SU-DHL-6 (cell line): ENCODE data around the gene RANBP17.

ENCODE experiments used
- CTCF ChIP-seq: fragments of 200-600 bp; sonication (generic); IDR thresholded peaks from one replicate; pipeline ENCODE4 v1.5.1; 2017; ENCODE audit warnings: antibody characterized with exemption, mild to moderate bottlenecking, low read length, moderate library complexity; ENCODE audit not compliant: insufficient read depth, poor library complexity, severe bottlenecking
- EZH2phosphoT487 ChIP-seq: fragments of 200-600 bp; sonication (generic), shearing (Covaris generic); conservative IDR thresholded peaks from 2 replicates; pipeline ENCODE4 v1.6.1; 2018; ENCODE audit warnings: mild to moderate bottlenecking, antibody characterized with exemption, low read length, moderate library complexity, mixed read lengths

- TF ChIP-seq CTCF (no peak), EZH2phosphoT487 (no peak)
These were observed 437.4 kb downstream of the RANBP17 start for GRCh38 chr5:171299228-171299627.
